ENCODE data around the gene TNFRSF1B.

The TNFRSF1B gene

DNA sequence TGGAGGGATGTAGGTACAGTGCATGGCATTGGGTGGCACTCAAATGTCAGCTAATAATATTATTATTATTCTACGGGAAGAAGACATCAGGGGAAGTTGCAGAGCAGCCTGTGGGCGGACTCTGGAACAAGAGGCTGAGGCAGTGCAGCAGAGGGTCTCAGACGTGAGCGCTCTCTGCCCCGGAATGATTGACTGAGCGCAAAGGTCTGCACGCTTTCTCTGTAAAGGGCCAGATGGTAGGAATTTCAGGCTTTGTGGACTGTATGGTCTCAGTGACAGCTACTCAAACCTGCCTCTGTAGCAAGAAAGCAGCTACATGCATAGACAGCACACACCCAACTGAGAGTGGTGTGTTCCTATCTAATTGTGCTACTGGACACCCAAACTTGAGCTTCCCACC, 33.4 kb downstream of the TNFRSF1B start:
- Histone ChIP-seq H3K4me3 (ENCODE audit: low read depth in 1 of 5, low read length in 5 of 5) (no peak overlapping the region), H3K27ac (ENCODE audit: low read depth, low read length) (no peak overlapping the region), H3K9ac (ENCODE audit: low read length in 5 of 5) (no peak overlapping the region), H3K36me3 (ENCODE audit: control insufficient read depth in 5 of 5, insufficient read depth in 5 of 5, low read length in 5 of 5) (peaks cover 0 to 83% (median 62%) of the 10 kb centered on the region in 5 donors), H3K4me1 (ENCODE audit: control insufficient read depth in 5 of 5, insufficient read depth in 5 of 5, low read length in 5 of 5) (peaks cover 0 to 13% (median 0%) of the 10 kb centered on the region in 5 donors), H3K27me3 (ENCODE audit: control insufficient read depth in 5 of 5, insufficient read depth in 4 of 5, low read length in 5 of 5) (no peaks in the 10 kb centered on the region), H3K9me3 (ENCODE audit: control insufficient read depth in 5 of 5, low read length in 5 of 5) (no peaks in the 10 kb centered on the region)

DNA sequence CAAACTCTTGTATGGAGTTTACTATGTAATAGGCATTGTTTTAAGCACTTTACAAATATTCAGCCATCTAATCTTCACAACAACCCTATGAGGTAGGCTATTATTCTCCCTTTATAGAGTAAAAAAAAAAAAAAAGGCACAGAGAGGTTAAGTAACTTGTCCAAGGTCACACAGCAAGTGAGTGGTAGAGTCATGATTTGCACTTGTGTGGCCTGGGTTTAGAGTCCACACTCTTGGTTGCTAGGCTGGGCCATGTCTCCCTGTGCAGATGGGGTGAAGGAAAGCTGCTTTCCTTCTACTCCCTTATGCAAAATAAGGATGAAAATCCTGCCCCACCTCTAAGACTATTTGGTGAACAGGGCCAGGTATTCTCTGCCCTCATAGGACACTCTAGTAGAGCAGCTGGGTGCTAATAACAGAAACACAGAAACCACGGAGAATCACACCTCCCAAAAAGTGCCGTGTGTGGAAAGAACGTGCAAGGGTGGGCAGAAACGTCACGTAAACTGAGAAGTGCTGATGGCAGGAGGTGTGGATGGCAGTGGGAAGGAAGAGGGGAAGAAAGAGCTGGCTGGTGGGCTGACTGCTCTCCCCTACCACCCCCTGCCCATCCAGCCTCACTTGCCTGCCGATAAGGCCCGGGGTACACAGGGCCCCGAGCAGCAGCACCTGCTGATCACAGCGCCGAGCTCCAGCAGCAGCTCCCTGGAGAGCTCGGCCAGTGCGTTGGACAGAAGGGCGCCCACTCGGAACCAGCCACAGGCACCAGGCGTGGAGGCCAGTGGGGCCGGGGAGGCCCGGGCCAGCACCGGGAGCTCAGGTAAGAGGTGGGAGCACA, 34.8 kb downstream of the TNFRSF1B start:
- Histone ChIP-seq H3K27ac (ENCODE audit: low read depth, low read length) (no peak overlapping the region), H3K4me3 (ENCODE audit: low read depth in 1 of 5, low read length in 5 of 5) (no peak overlapping the region), H3K36me3 (ENCODE audit: control insufficient read depth in 5 of 5, insufficient read depth in 5 of 5, low read length in 5 of 5) (peaks cover 0 to 87% (median 64%) of the 10 kb centered on the region in 5 donors), H3K9ac (ENCODE audit: low read length in 5 of 5) (no peak overlapping the region), H3K9me3 (ENCODE audit: control insufficient read depth in 5 of 5, low read length in 5 of 5) (no peaks in the 10 kb centered on the region), H3K27me3 (ENCODE audit: control insufficient read depth in 5 of 5, insufficient read depth in 4 of 5, low read length in 5 of 5) (no peaks in the 10 kb centered on the region), H3K4me1 (ENCODE audit: control insufficient read depth in 5 of 5, insufficient read depth in 5 of 5, low read length in 5 of 5) (peaks cover 0 to 6% (median 0%) of the 10 kb centered on the region in 5 donors)

DNA sequence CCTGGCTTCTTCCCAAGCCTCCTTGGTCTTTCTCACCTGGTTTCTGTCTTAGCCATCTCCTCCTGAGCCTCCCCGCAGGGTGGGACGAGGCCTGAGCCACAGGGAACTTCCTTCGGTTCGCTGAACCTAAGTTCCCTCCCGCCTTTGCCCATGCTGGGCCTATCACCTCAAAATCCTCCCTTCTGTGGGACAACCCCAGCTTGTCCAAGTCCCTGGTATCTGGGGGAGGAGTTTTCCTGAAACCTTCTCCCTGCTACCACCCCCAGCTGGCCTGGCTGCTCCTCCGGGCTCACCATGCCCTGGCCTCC, 35.4 kb downstream of the TNFRSF1B start:
- Histone ChIP-seq H3K4me3 (ENCODE audit: low read depth in 1 of 5, low read length in 5 of 5) (no peak overlapping the region), H3K9ac (ENCODE audit: low read length in 5 of 5) (no peak overlapping the region), H3K4me1 (ENCODE audit: control insufficient read depth in 5 of 5, insufficient read depth in 5 of 5, low read length in 5 of 5) (peaks cover 0 to 2% (median 0%) of the 10 kb centered on the region in 5 donors), H3K9me3 (ENCODE audit: control insufficient read depth in 5 of 5, low read length in 5 of 5) (no peaks in the 10 kb centered on the region), H3K27ac (ENCODE audit: low read depth, low read length) (no peak overlapping the region), H3K36me3 (ENCODE audit: control insufficient read depth in 5 of 5, insufficient read depth in 5 of 5, low read length in 5 of 5) (peaks cover 0 to 89% (median 67%) of the 10 kb centered on the region in 5 donors), H3K27me3 (ENCODE audit: control insufficient read depth in 5 of 5, insufficient read depth in 4 of 5, low read length in 5 of 5) (peaks cover 0 to 3% (median 0%) of the 10 kb centered on the region in 5 donors)

DNA sequence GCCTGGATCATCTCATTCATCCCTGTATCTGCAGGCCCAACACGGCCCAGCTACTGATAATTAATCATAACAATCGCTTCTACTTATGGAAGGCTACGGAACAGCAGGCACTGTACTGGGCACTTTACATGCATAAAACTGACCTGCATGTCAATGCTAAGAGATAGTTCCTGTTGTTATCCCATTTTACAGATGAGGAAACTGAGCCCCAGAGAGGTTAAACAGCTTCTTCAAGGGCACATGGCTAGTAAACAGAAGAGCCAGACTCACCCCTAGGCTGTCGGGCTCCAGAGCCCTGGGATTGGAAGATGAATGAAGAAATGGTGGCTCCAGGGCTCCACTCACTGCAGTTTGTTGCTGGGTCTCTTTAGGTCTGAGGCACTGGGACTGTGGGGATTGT, 35.8 kb downstream of the TNFRSF1B start:
- H3K9ac ChIP-seq (ENCODE audit: low read length in 5 of 5): no peak overlapping the region
- H3K9me3 ChIP-seq (ENCODE audit: control insufficient read depth in 5 of 5, low read length in 5 of 5): no peaks in the 10 kb centered on the region
- H3K36me3 ChIP-seq (ENCODE audit: control insufficient read depth in 5 of 5, insufficient read depth in 5 of 5, low read length in 5 of 5): peaks cover 0 to 88% (median 66%) of the 10 kb centered on the region in 5 donors
- H3K4me3 ChIP-seq (ENCODE audit: low read depth in 1 of 5, low read length in 5 of 5): no peak overlapping the region
- H3K27me3 ChIP-seq (ENCODE audit: control insufficient read depth in 5 of 5, insufficient read depth in 4 of 5, low read length in 5 of 5): peaks cover 0 to 3% (median 0%) of the 10 kb centered on the region in 5 donors
- H3K27ac ChIP-seq (ENCODE audit: low read depth, low read length): no peak overlapping the region
- H3K4me1 ChIP-seq (ENCODE audit: control insufficient read depth in 5 of 5, insufficient read depth in 5 of 5, low read length in 5 of 5): no peaks in the 10 kb centered on the region

DNA sequence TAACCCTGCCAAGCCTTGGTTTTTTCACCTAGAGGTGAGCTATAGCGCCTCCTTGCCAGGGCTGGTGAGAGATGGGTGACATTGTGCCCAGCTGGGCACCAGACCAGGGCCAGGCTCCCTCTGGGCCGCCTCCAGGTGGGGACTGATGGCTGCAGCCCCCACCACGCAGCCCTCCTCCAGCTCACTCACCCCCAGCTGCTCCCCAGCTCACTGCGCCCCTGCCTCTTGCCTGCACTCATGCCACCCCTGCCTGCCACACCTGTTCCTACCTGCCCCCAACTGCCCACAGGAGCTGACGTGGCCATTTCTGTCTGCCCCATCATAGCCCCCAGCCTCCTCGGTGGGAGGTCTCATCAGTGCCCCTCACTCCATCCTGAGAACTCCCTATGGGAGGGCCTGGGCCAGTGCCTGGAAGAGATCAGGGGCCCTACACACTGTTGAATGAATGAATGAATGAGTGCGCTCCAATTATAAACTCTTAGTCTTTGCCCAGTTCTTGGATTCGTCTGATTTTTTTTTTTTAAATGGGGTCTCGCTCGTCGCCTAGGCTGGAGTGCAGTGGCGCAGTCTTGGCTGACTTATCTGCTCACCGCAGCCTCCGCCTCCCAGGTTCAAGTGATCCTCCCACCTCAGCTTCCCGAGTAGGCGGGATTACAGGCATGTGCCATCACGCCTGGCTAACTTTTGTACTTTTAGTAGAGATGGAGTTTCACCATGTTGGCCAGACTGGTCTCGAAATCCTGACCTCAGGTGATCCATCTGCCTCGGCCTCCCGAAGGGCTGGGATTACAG, 36.6 kb downstream of the TNFRSF1B start:
- Histone ChIP-seq H3K27me3 (ENCODE audit: control insufficient read depth in 5 of 5, insufficient read depth in 4 of 5, low read length in 5 of 5) (peaks cover 0 to 3% (median 0%) of the 10 kb centered on the region in 5 donors), H3K4me1 (ENCODE audit: control insufficient read depth in 5 of 5, insufficient read depth in 5 of 5, low read length in 5 of 5) (peaks cover 0 to 3% (median 0%) of the 10 kb centered on the region in 5 donors), H3K27ac (ENCODE audit: low read depth, low read length) (no peak overlapping the region), H3K9me3 (ENCODE audit: control insufficient read depth in 5 of 5, low read length in 5 of 5) (no peaks in the 10 kb centered on the region), H3K36me3 (ENCODE audit: control insufficient read depth in 5 of 5, insufficient read depth in 5 of 5, low read length in 5 of 5) (peaks cover 0 to 90% (median 64%) of the 10 kb centered on the region in 5 donors), H3K9ac (ENCODE audit: low read length in 5 of 5) (no peak overlapping the region), H3K4me3 (ENCODE audit: low read depth in 1 of 5, low read length in 5 of 5) (no peak overlapping the region)

DNA sequence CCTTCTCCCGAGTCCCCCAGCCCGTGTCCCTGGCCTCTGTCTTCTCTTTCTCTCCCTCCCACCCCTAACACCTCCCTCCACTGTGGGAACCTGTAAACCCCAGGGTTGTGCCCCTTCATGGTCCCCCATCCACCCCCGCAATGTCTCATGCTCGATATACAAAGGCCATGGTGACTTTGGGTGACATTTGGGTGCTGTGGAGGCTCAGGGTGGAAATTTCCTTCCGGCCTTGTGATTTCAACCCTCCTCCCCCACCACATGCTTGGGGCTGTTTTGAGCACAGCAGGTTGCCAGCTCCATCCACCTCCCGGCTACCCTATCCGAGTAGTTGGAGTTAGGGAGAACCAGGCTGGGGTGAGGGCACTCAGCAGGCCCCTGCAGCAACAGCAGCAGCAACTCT, 37.3 kb downstream of the TNFRSF1B start:
- peaks cover 0 to 10% (median 3%) of the 10 kb centered on the region in 5 donors for H3K4me1 ChIP-seq (ENCODE audit: control insufficient read depth in 5 of 5, insufficient read depth in 5 of 5, low read length in 5 of 5)
- peaks cover 0 to 87% (median 60%) of the 10 kb centered on the region in 5 donors for H3K36me3 ChIP-seq (ENCODE audit: control insufficient read depth in 5 of 5, insufficient read depth in 5 of 5, low read length in 5 of 5)

DNA sequence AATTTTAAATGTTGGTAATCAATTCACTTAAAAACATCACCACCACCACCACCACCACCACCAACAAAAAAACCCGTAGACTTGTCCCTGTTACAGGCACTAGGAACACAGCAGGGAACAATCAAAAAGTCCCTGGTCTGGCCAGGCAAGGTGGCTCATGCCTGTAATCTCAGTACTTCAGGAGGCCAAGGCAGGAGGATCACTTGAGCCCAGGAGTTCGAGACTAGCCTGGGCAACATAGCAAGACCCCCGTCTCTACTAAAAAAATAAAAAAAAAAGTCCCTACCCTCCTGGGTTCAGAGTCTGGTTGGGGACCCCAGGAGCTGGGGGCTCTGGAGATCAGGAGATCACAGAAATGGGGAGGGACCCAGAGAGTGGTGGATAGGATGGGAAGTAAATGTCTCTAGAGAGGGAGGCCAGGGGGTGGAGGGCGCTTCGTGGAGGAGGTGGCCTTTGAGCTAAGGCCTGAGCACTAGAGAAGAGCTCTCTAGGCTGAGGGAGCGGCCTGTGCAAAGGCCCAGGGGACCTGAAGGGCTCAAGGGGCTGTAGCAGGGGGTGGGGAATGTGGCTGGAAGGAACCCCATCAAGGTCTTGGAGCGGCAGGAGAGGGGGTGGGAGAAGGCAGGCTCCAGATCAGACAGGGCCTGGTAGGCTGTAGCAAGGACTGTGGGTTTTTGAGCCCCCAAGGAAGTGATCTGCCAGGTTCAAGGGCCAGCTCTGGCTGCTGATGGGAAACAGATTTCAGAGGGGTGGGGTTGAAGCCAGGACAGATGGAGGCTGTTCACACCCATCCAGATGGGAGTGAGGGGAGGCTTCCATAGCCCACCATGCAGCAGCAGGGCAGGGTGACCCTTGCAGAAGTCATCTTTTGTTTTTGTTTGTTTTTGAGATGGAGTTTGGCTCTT, 38.2 kb downstream of the TNFRSF1B start:
- Histone ChIP-seq H3K4me1 (ENCODE audit: control insufficient read depth in 5 of 5, insufficient read depth in 5 of 5, low read length in 5 of 5) (peaks cover 0 to 14% (median 6%) of the 10 kb centered on the region in 5 donors), H3K27ac (ENCODE audit: low read depth, low read length) (no peak overlapping the region), H3K9me3 (ENCODE audit: control insufficient read depth in 5 of 5, low read length in 5 of 5) (no peaks in the 10 kb centered on the region), H3K4me3 (ENCODE audit: low read depth in 1 of 5, low read length in 5 of 5) (no peak overlapping the region), H3K9ac (ENCODE audit: low read length in 5 of 5) (no peak overlapping the region), H3K36me3 (ENCODE audit: control insufficient read depth in 5 of 5, insufficient read depth in 5 of 5, low read length in 5 of 5) (peaks cover 0 to 78% (median 54%) of the 10 kb centered on the region in 5 donors), H3K27me3 (ENCODE audit: control insufficient read depth in 5 of 5, insufficient read depth in 4 of 5, low read length in 5 of 5) (peaks cover 0 to 3% (median 0%) of the 10 kb centered on the region in 5 donors)

More for the DNA sequence above, 37.3 kb downstream of the TNFRSF1B start:
- H3K27ac ChIP-seq (ENCODE audit: low read depth, low read length): no peak overlapping the region
- H3K9me3 ChIP-seq (ENCODE audit: control insufficient read depth in 5 of 5, low read length in 5 of 5): no peaks in the 10 kb centered on the region
- no peak overlapping the region for H3K9ac ChIP-seq (ENCODE audit: low read length in 5 of 5)
- no peak overlapping the region for H3K4me3 ChIP-seq (ENCODE audit: low read depth in 1 of 5, low read length in 5 of 5)
- H3K27me3 ChIP-seq (ENCODE audit: control insufficient read depth in 5 of 5, insufficient read depth in 4 of 5, low read length in 5 of 5): peaks cover 0 to 3% (median 0%) of the 10 kb centered on the region in 5 donors

DNA sequence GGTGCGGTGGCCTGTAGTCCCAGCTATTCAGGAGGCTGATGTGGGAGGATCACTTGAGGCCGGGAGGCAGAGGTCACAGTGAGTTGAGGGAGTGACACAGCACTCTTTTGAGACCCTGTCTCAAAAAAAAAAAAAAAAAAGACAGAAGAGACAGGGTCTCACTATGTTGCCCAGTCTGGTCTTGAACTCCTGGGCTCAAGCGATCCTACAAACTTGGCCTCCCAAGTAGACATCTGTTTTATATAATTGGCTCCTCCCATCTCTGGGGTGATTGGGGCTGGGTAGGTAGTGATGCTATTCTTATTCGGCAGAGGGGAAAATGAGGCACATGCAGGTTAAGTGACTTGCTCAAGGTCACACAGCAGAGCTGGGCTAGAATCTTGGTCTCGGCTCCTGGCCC, 39.4 kb downstream of the TNFRSF1B start:
- peaks cover 0 to 14% (median 6%) of the 10 kb centered on the region in 5 donors for H3K4me1 ChIP-seq (ENCODE audit: control insufficient read depth in 5 of 5, insufficient read depth in 5 of 5, low read length in 5 of 5)
- H3K27me3 ChIP-seq (ENCODE audit: control insufficient read depth in 5 of 5, insufficient read depth in 4 of 5, low read length in 5 of 5): peaks cover 0 to 3% (median 0%) of the 10 kb centered on the region in 5 donors
- H3K9ac ChIP-seq (ENCODE audit: low read length in 5 of 5): no peak overlapping the region
- no peak overlapping the region for H3K27ac ChIP-seq (ENCODE audit: low read depth, low read length)
- H3K4me3 ChIP-seq (ENCODE audit: low read depth in 1 of 5, low read length in 5 of 5): no peak overlapping the region
- H3K36me3 ChIP-seq (ENCODE audit: control insufficient read depth in 5 of 5, insufficient read depth in 5 of 5, low read length in 5 of 5): peaks cover 0 to 68% (median 49%) of the 10 kb centered on the region in 5 donors
- H3K9me3 ChIP-seq (ENCODE audit: control insufficient read depth in 5 of 5, low read length in 5 of 5): no peaks in the 10 kb centered on the region

DNA sequence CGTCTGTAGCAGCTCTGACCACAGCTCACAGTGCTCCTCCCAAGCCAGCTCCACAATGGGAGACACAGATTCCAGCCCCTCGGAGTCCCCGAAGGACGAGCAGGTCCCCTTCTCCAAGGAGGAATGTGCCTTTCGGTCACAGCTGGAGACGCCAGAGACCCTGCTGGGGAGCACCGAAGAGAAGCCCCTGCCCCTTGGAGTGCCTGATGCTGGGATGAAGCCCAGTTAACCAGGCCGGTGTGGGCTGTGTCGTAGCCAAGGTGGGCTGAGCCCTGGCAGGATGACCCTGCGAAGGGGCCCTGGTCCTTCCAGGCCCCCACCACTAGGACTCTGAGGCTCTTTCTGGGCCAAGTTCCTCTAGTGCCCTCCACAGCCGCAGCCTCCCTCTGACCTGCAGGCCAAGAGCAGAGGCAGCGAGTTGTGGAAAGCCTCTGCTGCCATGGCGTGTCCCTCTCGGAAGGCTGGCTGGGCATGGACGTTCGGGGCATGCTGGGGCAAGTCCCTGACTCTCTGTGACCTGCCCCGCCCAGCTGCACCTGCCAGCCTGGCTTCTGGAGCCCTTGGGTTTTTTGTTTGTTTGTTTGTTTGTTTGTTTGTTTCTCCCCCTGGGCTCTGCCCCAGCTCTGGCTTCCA, 40.1 kb downstream of the TNFRSF1B start:
- no peaks in the 10 kb centered on the region for H3K9me3 ChIP-seq (ENCODE audit: control insufficient read depth in 5 of 5, low read length in 5 of 5)
- peaks cover 0 to 3% (median 0%) of the 10 kb centered on the region in 5 donors for H3K27me3 ChIP-seq (ENCODE audit: control insufficient read depth in 5 of 5, insufficient read depth in 4 of 5, low read length in 5 of 5)
- H3K4me1 ChIP-seq (ENCODE audit: control insufficient read depth in 5 of 5, insufficient read depth in 5 of 5, low read length in 5 of 5): peaks cover 0 to 14% (median 6%) of the 10 kb centered on the region in 5 donors
- no peak overlapping the region for H3K9ac ChIP-seq (ENCODE audit: low read length in 5 of 5)
- H3K27ac ChIP-seq (ENCODE audit: low read depth, low read length): no peak overlapping the region
- peaks cover 0 to 61% (median 43%) of the 10 kb centered on the region in 5 donors for H3K36me3 ChIP-seq (ENCODE audit: control insufficient read depth in 5 of 5, insufficient read depth in 5 of 5, low read length in 5 of 5)
- no peak overlapping the region for H3K4me3 ChIP-seq (ENCODE audit: low read depth in 1 of 5, low read length in 5 of 5)

Data from subcutaneous abdominal adipose tissue (tissue), 5 donors.